ENCODE results near the gene CACNA2D1.

The CACNA2D1 gene

GRCh38 chr7:82226191-82226590 lies 217.4 kb downstream of the CACNA2D1 start:
- DNase-seq (ENCODE audit: low spot score) = no peak

GRCh38 chr7:82224529-82224928 lies 219.0 kb downstream of the CACNA2D1 start:
- no peak for DNase-seq (ENCODE audit: low spot score)

- DNase-seq (ENCODE audit: low spot score) = no peak
Observed at GRCh38 chr7:82223580-82223979, 220.0 kb downstream of the CACNA2D1 start.

- DNase-seq (ENCODE audit: low spot score) = no peak
Observed at GRCh38 chr7:82221152-82221674, 222.4 kb downstream of the CACNA2D1 start.

GRCh38 chr7:82212466-82212865 lies 231.1 kb downstream of the CACNA2D1 start:
- no peak for DNase-seq (ENCODE audit: low spot score)

- DNase-seq (ENCODE audit: low spot score) = no peak
Observed at GRCh38 chr7:82211333-82211732, 232.2 kb downstream of the CACNA2D1 start.

GRCh38 chr7:82210416-82211184 lies 233.0 kb downstream of the CACNA2D1 start:
- no peak for DNase-seq (ENCODE audit: low spot score)

GRCh38 chr7:82209179-82209747 lies 234.3 kb downstream of the CACNA2D1 start:
- no peak for DNase-seq (ENCODE audit: low spot score)

GRCh38 chr7:82204694-82205093 lies 238.9 kb downstream of the CACNA2D1 start:
- no peak for DNase-seq (ENCODE audit: low spot score)

- no peak for DNase-seq (ENCODE audit: low spot score)
Observed at GRCh38 chr7:82202965-82203364, 240.6 kb downstream of the CACNA2D1 start.

- DNase-seq (ENCODE audit: low spot score) = no peak
Observed at GRCh38 chr7:82202107-82202506, 241.5 kb downstream of the CACNA2D1 start.

- no peak for DNase-seq (ENCODE audit: low spot score)
Observed at GRCh38 chr7:82200601-82201000, 243.0 kb downstream of the CACNA2D1 start.

- DNase-seq (ENCODE audit: low spot score) = no peak
Observed at GRCh38 chr7:82194016-82194643, 249.4 kb downstream of the CACNA2D1 start.

GRCh38 chr7:82188636-82189035 lies 254.9 kb downstream of the CACNA2D1 start:
- no peak for DNase-seq (ENCODE audit: low spot score)

GRCh38 chr7:82185443-82185842 lies 258.1 kb downstream of the CACNA2D1 start:
- no peak for DNase-seq (ENCODE audit: low spot score)

GRCh38 chr7:82183634-82184033 lies 259.9 kb downstream of the CACNA2D1 start:
- no peak for DNase-seq (ENCODE audit: low spot score)

- DNase-seq (ENCODE audit: low spot score) = no peak
Observed at GRCh38 chr7:82179311-82179710, 264.3 kb downstream of the CACNA2D1 start.

GRCh38 chr7:82175319-82175718 lies 268.3 kb downstream of the CACNA2D1 start:
- DNase-seq (ENCODE audit: low spot score) = no peak

- DNase-seq (ENCODE audit: low spot score) = no peak
Observed at GRCh38 chr7:82173400-82174021, 270.1 kb downstream of the CACNA2D1 start.

GRCh38 chr7:82172881-82173280 lies 270.7 kb downstream of the CACNA2D1 start:
- no peak for DNase-seq (ENCODE audit: low spot score)

- peak; percentile 43 for DNase-seq (ENCODE audit: low spot score)
Observed at GRCh38 chr7:82172017-82172416, 271.6 kb downstream of the CACNA2D1 start.

GRCh38 chr7:82167558-82168314 lies 275.8 kb downstream of the CACNA2D1 start:
- no peak for DNase-seq (ENCODE audit: low spot score)
